Iris pigment epithelial cell (primary cell): ENCODE measurements around the gene ZNF528.

Source experiments
- DNase-seq: peaks from one replicate; pipeline ENCODE4 v3.0.0-alpha.2; 2011; ENCODE audit warnings: low read depth

The ZNF528 gene

DNA sequence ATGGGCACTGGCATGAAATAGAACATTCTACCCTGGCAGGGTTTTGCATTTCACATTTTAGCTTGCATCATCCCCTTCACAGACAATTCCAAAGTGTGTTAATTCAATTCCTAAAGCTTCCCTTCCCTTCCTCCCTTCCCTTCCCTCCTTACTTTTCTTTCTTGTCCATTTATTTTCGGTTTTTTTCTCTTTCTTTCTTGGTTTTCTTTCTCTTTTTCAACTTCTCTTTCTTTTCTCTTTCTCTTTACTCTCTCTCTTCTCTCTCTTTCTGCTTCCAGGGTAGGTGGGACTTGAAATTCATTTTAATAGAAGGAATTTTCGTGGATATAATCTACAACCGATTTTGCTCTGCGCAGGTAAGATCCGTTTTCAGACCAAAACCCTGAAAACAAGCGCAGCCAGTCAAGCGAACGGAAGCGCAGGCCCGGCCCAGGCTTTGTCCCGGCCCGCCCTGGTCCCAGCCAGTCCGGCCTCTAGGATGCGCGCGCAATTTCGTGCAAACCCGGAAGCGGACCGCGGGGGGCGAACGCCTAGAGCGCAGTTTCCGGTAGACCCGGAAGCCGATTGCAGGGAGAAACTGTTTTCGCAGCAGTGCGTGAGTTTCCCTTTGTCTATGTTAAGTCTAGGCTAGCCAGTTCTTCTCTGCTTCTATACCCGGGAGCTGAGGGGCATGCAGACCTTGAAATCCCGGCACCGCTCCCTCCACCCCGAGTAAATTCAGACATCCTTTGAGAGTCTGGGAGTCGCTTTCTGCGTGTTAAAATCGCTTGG, at the start of gene ZNF528:
Gene ZNF528 (plus strand): TSS at position 540 of the 771 bp plus-strand sequence. CDS start 4,165 bp downstream, outside the sequence.
- DNase-seq = peak; percentile 93

DNA sequence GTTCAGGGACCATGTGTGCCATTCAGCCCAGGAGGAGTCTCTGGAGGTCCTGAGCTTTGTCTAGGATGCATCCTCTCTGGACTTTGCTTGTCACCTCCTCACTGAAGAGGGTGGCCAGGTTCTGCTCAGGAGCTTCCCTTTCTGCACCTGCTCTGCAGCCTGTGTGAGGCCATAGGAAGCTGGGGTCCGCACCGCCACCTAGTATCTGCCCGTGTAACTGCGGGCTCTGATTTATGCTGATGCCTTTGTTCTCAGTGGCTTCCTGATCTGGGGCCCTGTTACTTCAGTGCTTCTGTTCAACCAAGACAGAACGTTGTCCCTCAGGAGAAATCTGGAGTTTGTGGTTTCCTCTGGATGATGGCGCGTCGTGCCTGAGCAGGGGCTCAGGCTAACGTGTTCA, 46.1 kb upstream of the ZNF528 start:
- DNase-seq = no peak

DNA sequence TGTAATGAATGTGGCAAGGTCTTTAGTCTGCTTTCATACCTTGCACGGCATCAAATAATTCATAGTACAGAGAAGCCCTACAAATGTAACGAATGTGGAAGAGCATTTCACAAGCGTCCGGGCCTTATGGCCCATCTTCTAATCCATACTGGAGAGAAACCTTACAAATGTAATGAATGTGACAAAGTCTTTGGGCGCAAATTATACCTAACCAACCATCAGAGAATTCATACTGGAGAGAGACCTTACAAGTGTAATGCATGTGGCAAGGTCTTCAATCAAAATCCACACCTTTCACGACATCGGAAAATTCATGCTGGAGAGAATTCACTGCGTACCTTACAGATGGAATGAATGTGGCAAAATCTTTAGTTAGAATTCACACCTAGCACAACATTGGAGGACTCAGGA, 31.2 kb upstream of the ZNF528 start:
- no peak for DNase-seq

DNA sequence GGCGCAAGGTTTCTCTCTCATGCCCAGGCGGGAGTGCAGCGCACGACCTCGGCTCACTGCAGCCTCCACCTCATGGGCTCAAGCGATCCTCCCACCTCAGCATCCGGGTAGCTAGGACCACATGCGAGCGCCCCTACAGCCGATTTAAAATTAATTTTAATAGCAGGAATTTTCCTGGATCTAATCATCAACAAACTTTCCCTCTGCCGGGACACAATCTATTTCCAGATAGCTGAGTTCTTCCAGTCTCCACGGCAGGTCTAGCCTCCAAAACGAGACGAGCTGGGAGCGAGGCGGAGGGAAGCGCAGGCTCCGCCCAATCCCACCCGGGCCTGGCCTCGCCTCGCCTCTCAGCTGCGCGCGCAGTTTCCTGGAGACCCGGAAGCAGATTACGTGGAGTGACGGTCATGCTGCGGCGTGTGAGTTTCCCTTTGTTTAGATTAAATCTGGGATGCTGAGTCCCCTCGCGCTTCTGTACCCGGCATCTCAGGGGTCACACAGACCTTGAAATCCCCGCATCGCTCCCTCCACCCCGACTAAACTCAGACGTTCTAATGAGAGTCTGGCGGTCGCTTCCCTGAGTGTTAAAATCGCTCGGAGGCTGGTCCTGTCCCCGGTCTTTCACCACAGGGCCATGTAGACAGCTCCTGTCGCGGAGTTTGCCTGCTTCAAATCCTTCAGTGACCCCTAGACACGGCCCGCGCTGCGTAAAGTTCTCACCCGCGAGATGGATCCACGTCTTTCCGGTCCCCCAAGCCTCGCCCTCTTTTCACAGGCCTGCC, 27.9 kb upstream of the ZNF528 start, which contains the start of gene ZNF880:
Gene ZNF880 (plus strand): TSS at position 365 of the 782 bp plus-strand sequence. CDS start 43 bp downstream, at position 408.
- DNase-seq = peak; percentile 92

DNA sequence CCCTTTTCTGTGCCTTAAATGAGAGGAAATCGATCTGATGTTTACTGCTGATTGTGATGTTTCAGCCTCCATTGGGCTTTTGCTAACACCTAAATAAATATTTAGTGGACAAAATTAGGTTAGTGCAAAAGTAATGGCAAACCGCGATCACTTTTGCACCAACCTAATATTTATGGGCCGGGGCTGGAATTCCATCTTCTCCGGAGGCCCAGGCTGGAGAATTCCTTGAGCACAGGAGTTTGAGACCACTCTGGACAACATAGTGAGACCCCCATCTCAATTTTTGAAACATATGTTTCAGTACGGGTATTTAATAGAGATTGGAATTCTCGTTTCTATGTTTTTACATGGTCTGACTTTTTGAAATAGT, 27.3 kb upstream of the ZNF528 start:
- no peak for DNase-seq

DNA sequence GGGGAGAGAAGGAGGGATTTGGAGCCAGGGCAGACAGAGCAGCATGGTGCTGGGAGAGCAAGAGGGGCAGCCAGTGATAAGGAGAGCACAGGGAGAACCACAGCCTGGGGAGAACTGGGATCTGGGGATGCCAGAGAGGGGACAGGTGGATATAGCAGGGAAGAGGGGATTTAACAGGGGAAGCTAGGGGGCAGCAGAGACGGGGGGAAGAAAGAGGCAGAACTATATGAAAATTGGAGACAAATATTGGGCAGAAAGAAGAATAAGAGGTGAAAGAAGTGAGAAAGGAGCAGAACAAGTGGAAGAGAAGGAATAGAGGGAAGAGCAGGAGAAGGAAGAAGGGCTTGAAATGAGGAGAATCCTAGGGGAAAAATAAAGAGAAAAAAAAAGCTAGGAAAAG, 6.5 kb upstream of the ZNF528 start:
- no peak for DNase-seq

DNA sequence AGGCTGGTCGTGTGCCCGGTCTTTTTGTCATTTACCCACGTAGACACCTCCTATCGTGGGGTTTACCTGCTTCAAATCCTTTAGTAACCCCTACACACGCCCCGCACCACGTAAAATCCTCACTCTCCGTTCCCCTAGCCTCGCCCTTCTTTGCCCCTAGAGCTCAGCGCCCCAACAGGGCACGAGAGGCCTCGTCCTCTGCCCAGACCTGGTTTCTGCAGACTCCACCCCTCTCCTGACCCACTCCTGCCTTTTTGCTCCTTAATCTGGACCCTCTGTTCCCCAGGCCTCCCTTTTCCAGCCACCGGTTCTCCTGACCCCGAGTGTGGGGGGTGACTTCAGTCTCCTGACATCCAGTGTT, 412 bp downstream of the ZNF528 start:
- DNase-seq = peak; percentile 14

DNA sequence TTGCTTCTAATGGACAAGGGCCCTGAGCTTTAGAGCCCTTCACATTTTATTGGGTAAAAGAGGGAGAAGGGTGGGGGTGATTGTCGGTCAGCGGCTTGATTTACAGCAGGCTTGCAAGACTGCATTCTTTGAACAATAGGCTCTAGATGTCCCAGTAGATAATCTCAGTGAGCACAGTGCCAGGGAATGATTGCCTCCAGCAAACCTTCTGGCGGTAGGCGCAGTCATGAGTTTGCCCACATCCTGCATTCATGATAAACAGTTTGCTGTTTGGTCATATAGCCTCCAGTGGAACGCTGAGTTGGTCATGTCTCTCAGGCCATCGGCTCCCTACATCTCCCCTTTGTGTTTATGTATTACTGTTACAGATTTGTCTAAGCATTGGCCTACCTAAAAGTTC, 12.6 kb downstream of the ZNF528 start:
- DNase-seq = no peak

DNA sequence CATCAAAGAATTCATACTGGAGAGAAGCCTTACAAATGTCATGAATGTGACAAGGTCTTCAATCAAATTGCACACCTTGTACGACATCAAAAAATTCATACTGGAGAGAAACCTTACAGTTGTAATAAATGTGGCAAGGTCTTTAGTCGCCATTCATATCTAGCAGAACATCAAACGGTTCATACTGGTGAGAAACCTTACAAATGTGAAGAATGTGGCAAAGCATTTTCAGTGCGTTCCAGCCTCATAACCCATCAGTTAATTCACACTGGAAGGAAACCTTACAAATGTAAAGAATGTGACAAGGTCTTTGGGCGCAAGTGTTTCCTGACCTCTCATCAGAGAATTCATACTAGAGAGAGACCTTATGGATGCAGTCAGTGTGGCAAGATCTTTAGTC, 18.1 kb downstream of the ZNF528 start:
- no peak for DNase-seq

DNA sequence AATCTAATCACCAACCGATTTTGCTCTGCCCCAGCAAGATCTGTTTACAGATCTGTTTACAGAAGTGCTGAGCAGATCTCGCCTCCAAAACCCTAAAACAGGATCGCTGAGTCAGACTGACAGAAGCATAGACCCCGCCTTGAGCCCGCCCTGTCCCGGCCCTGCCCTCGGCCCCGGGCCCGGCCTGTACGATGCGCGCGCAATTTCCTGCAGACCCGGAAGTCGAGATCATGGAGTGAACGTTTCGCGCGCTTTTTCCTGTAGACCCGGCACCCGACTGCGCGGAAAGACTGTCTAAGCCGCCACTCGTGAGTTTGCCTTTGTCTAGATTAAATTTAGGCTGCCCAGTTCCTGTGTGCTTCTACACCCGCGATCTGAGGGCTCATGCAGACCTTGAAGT, 31.3 kb downstream of the ZNF528 start, which contains the start of gene ZNF534:
Gene ZNF534 (plus strand): TSS at position 212 of the 400 bp plus-strand sequence. CDS start 2,327 bp downstream, outside the sequence.
- no peak for DNase-seq

DNA sequence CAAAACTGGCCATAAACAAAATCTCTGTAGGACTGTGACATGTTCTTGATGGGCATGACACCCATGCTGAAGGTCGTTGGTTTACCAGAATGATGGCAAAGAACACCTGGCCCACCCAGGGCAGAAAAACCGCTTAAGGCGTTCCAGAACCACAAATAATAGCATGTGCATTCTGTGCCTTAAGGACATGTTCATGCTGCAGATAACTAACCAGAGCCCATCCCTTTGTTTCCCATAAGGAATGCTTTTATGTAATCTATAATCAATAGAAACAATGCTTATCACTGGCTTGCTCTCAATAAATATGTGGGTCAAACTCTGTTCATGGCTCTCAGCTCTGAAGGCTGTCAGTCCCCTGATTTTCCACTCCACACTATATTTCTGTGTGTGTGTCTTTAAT, 44.5 kb downstream of the ZNF528 start:
- DNase-seq = no peak

DNA sequence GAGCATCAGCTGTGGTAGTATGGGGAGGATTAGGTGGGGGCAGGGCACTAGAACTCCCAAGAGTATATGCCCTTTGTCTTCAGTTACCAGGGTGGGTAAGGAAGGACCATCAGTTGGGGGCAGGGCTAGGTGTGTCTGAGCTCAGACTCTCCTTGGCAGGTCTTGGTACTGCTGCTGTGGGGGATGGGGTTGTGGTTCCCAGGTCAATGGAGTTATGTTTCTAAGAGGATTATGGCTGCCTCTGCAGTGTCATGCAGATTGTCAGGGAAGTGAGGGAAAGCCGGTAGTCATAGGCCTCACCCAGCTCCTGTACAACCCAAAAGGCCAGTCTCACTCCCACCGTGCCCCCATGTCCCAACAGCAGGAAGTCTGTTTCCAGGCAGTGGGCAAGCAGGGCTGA, 46.9 kb downstream of the ZNF528 start:
- no peak for DNase-seq

DNA sequence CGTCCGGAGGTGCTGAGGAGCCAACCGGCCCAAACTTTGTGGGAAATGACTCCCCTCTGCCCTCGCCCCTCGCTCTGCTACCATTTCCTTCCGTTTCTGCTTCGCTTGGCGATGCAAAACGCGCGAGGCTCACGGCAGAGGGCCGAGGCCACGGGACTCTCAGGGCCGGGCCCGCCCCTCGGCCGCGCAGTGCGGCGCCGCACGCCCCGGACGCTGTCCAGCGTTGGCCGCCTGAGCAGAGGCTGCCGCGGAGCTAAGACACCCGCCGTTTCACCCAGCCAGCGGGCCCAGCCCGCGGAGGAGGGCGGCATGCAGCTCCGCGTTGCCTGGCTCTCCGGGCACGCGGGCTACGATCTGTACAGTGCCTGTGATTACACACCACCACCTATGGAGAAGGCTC, 53.6 kb downstream of the ZNF528 start:
- DNase-seq = no peak

DNA sequence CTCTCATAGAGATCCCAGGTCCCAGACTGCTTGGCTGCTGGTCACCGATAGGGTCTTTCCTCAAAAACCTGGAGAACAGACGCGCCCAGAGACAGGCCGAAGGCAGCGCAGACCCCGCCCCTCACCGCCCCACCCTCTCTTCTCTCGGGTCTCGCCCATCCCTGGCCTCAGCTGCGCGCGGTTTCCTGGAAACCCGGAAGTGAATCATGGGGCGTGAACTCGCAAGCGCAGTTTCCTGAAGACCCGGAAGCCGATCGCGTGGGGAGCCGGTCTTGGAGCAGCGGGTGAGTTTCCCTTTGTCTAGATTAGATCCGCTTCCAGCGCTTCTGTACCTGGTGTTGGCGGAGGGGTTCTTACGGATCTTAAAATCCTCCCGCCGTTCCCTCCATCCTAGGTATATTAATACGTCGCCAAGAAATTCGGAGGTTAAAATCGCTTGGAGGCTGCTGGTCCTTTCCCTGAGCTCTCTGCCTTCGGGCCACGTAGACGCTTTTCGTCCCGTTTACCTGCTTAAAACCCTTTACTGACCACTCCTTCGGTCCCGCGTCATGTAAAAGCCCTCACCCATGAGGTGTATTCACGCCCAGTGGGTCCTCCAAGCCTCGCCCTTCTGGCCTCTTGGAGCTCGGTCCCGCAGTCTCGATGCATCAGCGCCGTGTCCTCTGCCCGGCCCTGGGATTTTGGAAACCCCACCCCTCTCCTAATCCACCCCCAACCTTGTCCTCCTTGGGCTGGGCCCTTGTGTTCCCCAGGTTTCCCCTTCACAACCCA, 55.9 kb downstream of the ZNF528 start, which contains the start of gene ZNF578:
Gene ZNF578 (plus strand): TSS at position 230 of the 771 bp plus-strand sequence. CDS start 48,293 bp downstream, outside the sequence.
- peak; percentile 92 for DNase-seq

DNA sequence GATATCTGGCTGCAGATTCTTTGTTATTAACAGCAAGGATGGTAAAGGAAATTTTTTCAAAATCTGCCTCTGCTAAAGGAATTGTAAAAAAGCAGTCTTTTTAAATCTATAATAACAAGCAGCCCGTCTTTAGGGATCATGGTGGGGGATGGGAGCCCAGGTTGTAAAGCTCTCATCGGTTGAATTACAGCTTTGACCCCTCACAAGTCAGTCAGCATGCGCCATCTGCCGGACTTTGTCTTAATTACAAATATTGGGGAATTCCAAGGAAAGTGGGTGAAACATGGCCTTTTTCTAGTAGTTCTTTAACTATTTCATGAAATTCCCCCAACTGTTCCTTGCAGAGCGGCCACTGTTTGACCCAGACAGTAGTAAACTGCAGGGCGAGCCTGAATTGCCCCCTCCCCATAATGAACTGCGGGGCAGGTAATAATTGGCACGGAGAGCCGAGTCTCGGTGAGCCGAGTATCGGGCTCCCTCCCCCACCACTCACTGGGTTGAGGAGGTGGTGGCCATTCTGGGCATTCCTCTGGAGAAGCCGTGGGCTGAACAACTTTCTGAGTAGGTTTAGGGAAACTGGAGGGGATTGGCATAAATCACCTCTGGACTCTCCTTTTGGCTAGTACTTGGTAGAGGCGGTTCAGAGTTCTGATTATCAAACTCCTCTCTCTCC, 67.3 kb downstream of the ZNF528 start:
- no peak for DNase-seq
